Activated T-cell treated with anti-CD3 and anti-CD28 coated beads for 1 hour (primary cell): ENCODE results near the gene PCSK2.

Source experiments
- DNase-seq: peaks from one replicate; pipeline ENCODE4 v3.0.0-alpha.2; 2020; ENCODE audit warnings: low read depth

Gene PCSK2

DNA sequence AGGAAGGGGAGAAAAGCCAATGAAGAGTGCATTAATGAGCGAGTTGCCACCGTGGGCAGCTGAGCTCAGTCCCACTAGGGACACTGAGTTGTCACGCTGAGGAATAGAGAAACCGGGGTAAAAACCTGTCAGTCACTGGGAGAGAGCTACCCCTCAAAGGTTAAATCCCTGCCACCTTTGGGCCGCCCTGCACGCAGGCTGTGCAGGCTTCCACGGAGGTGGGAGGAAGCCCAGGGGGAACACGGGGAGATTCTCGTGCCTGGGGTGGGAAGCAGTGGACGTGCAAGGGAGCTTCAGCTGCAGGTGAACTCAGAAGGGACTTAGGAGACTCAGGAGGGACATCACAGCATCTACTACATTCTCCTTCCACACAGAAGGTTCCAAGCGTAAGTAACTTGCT is 253.9 kb downstream of the PCSK2 start:
- DNase-seq = no peak

DNA sequence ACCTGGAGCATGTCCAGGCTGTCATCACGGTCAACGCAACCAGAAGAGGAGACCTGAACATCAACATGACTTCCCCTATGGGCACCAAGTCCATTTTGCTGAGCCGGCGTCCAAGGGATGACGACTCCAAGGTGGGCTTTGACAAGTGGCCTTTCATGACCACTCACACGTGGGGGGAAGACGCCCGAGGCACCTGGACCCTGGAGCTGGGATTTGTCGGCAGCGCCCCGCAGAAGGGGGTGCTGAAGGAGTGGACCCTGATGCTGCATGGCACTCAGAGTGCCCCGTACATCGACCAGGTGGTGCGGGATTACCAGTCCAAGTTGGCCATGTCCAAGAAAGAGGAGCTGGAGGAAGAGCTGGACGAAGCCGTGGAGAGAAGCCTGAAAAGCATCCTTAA is 254.8 kb downstream of the PCSK2 start:
- DNase-seq = no peak

DNA sequence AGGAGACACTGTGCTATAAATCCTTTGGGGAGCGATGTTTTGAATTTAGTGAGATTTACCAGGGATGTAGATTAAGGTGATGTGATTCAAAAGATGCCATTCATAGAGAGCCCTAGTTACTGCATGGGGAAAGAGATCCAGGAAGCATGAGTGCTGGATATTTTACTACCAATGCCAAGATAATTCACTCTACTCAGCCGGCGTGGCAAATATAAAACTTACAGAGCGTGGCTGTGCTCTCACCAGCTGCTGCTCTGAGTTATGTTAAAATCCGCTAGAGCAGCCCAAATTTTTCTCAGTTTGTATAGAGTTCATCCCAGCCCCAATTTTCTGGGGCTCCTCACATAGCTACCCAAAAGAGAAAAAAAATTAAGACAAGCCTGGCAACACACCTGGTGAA is 255.7 kb downstream of the PCSK2 start:
- no peak for DNase-seq

DNA sequence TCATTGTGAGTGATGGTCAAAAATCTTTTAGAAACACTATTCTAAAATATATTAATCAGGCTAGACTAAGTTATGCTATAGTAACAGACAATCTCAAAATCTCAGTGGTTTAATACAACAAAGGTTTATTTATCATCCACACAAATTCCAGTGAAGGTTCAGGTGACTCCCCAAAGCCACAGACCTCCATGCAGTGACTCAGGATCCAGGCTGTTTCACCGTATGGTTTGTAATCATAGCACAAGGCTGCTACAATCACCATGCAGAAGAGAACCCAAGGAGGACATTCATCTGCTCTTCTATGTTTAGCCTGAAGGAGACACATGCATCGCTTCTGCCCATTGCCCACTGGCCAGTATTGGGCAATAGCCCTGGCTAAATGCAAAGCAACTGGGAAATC is 258.2 kb downstream of the PCSK2 start:
- no peak for DNase-seq

DNA sequence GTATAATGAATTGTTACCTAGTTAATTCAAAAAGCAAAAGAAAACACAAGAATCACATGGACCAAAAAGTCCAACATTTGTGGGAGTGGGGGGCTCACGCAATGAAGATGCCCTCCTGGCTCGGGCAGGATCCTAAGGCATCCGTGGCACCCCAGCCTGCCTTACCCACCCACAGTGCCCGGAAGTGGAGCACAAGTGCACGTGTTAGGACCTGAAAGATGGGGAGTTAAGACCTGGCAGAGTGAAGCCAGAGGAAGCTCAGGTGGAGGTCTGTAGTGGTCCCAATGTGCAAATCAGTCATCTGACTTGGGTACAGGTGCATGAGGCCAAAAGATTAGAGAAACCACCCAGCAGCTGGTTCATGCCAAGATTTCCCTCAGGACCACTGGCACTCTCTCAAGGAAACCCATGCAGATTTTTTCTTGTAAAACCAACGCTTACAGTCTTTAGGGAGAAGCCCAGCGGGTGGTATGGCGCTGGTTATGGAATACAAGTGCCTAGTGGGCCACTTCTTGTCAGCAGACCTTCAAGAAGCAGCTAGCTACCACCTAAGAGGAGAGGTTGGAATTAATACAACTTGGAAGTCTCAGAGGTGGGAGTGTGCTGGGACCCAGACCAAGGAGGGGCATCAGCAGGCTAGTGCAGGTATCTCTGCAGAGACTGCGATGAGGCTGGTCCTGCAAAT is 262.2 kb downstream of the PCSK2 start:
- no peak for DNase-seq

DNA sequence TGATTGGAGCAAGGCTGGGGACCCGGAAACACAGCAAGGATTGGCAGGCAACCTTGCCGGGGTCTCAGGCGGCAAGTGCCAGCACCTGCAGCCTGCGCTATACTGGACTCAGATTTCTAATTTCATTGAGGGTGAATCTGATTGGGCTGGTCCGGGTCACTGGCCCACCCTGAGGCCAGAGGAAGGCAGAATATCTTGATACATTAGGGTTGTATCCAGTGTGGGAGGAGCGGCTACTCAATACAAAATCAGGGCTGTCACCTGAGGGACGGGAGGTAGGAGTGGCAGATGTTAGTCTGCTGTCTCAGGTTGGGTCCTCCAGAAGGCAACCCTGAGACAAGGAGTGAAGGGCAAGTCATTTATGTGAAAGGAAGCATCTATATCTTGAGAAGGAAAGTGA is 263.7 kb downstream of the PCSK2 start:
- no peak for DNase-seq

DNA sequence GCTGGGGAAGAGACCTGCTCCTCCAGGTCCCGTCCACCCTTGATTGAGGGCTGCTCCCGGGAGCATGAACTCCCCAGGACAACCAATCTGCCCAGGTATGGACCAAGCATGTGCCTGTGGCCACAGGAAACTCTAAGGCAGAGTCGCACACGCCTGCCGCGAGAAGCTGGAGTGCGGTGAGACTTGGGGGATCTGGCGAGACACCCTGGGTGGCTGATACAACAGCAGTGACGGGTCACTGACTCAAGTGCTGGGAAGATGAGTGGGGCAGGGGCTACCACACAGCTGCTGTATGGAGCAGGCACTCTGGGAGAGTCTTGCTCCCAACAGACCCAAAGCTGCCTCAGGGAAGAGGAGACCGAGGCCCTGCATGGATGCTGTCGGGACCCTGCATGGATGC is 264.2 kb downstream of the PCSK2 start:
- DNase-seq = no peak

DNA sequence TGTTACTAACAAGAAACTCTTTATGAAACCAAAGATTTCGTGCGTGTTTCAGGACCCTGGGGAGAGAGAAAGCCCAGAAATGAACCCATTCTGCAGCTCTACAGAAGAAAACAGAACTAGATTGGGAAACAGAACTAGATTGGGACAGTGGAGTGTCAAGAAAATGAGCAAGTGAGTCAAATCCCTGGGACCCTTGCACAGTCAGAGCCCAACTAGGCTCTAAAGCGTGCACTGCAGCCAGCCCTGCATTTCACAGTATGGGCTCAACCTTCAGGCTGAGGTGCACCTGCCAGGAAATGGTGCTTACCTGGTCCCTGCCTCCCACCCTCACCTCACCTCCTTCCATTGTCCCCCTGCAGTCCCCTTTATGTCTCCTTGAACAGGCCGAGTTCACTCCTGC is 264.6 kb downstream of the PCSK2 start:
- no peak for DNase-seq

DNA sequence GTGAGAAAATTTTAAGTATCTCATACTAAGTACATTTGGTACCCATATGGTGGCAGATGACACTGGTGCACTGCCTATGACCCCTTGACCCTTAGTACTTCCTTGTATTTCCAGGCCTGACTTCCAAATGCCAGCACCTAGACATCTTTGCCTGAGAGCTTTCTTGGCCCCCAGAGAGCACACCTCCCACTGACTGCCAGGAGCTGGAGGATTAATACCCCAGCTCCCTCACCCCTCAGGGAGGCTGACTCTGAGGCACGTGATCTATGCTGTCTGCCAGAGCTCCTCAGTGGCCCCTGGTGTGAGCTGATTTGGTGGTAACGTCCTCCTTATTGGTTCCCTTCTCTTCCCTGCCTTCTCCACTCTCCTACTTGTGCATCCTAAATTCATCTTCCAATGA is 266.3 kb downstream of the PCSK2 start:
- DNase-seq = no peak

DNA sequence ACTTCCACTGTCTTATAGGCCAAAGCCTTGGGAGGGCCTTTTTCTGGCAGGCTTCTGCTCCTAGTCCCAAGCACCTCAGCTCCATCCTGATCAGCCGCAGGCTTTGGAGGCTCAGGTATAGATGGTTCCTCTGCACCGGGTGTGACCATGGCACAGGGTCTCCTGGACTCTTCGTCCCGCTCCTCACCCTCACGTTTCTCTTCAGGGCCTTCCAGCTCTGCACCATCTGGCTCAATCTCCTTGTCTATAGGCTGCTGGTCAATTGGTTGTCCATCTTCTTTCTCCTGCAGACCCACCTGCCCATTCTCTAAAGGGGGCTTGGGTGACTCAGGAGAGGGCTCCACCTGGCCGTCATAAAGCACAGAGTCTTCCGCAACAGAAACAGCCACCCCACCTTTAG is 267.4 kb downstream of the PCSK2 start:
- no peak for DNase-seq

DNA sequence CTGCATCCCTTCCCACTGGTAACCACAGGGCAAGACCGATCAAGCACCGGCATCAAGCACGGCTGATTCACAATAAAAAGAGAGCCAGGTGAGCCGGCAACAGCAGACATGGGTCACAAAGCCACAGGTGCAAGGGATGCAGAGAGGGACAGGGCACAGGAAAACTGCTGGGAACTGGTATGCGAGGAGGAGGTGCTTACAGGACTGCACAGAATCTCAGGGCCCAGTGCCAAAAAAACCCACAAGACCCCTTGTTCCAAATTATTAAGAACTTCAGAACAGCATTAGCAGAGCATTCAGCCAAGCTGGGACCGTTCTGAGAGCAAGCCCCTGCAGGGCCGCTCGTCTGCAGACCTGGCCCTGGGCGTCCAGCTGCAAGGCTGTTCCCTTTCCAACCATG is 269.0 kb downstream of the PCSK2 start:
- no peak for DNase-seq

DNA sequence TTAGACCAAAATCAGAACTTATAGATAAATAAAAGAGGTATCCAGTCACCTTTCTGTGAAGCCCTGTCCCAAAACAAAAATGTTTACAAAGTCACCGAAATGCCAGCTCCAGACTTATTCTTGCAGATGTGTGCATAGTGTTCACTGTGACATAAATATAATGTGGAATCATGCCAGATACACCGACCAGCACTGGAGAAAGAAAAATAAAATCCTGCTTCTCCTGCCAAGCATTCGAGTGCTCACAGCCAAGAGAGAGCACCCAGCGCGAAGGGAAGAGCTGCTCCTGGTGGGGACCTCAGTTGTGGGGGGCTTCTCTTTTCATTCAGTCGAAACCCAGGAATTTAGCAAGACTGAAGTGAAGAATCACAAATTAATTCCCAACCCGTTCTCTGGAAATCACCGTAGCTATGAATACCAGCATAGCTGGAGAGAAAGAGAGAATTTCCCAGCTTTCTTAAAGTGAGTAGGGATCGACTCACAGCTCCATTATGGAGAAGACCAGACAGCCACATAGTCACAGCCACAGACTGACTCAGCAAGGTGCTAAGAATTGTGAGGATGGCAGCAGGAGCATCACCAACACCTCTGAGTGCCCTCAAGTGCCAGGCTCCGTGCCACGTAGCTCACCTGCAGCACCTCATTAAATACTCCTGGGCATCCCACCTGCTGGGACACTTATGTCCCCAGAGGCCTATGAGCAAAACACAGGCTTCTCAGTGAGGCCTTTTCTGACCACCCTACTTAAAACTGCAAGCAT is 271.2 kb downstream of the PCSK2 start:
- no peak for DNase-seq

DNA sequence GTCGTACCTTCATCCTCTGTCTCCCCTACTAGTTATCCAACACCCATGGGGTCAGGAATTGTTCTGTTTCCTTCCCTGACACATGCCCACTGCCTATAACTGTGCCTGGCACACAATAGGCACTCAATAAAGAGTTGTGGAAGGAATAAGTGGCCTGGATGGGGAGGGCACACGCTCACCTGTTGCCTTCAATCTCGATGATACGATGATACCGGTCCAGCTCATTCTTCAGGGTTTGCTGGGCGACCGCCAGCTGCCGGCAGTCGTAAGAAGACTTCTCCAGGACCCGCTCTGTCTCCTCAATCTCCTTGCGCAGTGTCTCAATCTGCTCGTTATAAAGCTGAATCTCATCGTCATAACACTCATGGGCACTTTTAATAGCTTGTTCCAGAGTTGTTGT is 271.8 kb downstream of the PCSK2 start:
- no peak for DNase-seq

DNA sequence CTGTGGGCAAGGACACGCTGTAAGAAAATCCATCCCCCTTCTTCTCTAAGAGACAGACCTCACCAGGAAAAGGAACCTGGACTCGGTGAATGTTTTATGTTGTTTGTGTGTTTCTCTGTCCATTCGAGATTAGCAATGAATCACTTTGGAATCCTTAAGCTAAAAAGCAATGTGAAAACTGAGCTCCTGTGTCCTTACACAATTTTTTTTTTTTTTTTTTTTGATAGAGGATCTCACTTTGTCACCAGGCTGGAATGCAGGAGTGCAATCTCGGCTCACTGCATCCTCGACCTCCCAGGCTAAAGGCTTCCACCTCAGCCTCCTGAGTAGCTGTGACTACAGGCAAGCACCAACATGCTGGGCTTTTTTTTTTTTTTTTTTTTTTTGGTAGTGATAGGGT is 272.2 kb downstream of the PCSK2 start:
- DNase-seq = no peak

DNA sequence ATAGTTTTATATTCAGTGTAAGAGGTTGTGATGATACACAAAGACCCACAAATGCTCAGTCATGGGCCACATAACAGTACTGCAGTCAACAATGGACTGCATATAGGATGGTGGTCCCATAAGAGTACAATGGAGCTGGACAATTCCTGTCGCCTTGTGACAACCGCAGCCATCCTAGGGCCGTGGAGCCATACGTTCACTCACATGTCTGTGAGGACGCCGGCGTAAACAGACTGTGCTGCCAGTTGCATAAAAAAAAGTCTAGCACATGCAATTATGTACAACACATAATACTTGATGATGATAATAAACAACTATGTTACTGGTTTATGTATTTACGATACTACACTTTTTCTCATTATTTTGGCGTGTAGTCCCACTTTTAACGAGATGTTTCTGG is 273.4 kb downstream of the PCSK2 start:
- DNase-seq = no peak

DNA sequence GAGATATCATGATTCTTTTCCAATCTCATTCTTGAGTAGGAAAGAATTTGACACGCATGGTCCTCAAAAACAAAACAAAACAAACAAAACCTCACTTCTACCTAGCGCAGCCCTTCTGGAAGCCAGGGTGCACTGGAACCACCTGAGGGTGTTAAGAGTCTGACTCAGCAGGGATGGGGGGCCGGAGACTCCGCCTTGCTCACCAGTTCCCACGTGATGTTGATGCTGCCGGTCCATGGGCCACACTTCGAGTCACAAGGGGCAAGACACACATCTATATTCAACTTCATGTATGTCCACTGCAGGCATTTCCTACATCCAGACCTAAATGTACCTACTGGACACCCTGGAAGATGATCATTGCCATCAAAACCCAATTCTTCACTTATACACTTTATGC is 274.0 kb downstream of the PCSK2 start:
- no peak for DNase-seq

DNA sequence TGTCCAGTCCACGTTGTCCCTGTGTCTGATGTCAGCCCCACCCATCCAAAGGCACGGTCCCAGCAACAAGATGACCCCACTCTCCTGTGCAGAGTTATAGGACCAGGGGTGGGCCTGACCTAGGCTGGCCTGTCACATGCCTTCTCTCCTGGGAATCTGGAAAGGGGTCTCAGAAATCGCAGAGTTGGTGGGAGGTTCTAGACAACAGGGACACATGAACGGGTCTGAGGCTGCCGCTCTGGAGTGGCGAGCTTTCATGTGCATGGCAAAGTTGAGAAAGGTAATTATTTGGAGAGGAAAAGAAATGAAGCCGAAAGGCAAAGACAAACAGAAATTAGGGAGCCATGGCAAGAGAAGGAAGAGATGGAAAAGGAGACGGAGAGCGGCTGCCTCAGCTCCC is 274.9 kb downstream of the PCSK2 start:
- DNase-seq = no peak

DNA sequence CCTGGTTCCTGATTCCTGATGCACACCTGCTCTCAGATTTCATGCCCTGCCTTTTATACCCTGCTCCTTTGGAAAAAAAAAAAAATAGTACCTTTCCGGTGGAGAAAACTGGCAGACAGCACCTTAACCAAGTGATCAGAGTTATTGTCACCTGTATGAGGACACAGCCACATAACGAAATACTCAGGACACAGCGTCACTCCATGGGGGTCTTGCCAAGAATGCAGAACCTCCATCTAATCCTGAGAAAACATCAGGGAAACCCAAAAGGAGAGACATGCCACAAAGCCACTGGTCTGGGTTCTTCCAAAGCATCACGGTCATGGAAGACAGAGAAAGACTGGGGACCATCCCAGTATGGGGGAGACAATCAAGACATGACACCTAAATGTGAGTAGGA is 275.3 kb downstream of the PCSK2 start:
- no peak for DNase-seq

DNA sequence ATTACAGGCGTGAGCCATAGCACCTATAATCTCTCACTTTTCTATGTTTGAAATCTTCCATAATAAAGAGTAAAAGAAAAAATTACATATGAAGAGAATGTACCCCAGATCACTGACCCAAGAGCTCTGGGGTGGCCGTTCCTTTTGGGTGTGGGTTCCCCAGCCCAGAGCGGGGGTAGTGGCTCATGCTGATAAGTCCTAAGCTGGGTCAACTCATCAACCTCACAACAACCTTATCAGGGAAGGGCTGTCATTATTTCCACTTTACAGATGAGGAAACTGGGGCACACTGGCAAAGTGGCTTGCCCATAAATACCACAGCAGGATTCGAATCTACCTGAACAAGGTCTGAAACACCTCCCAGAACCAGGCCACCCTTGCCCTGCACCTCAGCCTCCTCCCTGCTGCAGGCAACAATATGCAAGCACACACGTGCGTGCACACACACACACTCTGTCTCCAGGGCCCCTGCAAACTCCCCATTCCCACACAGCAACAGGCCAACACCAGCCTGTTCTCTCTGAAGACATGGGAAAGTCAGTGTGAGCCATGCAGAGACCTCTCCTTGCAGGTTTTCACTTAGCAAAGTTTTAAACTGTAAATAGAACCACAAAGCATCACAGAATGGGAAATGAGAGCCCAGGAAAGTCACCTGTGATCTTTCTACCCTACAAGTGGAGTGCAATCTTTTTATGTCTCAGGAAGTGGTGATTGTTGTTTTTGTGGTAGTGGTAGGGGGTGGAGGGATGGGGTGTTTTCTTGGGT is 276.6 kb downstream of the PCSK2 start:
- DNase-seq = no peak

DNA sequence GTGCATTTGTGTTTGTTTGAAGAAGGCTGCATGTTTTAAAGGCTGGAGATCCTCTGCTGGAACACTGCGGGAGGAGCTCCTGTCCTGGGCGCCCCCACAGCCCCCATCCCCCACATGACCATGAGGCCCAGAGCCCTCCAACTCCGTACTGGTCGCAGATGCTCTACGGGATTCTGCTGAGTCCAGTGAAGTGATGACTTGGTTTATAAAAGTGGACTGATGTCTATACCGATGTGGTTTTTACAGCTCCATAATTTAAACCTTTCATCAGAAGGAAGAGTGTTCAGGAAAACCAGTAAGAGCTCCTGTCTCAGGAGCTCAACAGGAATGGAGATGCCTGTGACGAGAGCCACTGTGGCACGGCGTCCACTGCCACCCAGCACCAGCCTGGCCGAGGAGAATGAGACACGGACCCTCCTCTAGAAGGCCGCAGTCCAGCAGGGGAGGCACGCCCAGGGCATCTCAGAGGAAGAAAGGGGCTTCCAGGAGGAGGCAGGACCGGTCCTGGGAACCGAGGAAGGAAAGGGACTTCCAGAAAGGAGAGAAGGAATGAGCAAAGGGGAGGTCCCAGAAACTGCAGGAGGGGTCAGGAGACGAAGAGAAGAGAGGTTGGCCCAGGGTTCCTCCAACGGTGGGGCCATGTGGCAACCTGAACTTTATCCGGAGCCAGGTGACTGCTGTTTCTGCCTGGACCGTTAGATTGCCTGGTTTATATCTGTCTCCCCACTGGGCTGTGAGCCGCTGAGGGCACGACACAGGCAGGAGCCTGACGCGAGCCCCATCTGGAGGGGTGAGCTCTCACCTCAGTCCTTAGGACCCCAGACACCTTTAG is 277.4 kb downstream of the PCSK2 start:
- no peak for DNase-seq

DNA sequence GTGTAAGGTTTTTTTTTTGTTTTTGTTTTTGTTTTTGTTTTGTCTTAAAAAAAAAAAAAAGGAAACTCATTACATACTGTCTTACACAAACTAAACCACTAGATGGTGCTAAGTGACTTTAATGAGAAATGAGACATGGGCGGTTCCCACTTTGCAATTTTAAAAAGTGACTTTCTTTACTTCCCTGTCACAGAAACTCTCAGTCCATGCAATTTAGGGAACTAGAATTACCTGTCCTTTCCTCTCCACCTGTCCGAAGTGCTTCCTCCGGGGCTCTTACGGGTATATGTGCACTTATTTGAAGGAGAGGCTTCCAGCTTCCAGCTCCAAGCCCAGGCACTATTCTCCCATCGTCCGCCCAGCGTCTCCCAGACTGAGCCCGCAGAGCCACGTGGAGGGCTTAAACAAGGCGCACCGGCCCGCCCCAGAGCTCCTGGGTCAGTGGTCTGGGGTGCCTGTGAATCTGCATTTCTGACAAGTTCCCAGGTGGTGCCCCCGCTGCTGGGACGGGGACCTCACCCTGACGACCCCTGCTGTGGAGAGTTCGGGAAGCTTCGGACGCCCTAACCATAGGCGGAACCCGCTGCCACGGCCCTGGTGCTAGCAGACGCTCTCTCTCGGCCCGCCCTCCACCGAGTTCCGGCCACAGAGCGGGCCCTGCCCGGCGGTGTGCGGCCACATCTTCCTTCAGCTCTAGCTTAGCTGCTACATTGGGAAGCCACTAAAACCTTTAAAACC is 278.2 kb downstream of the PCSK2 start:
- DNase-seq = peak; percentile 24
